RCC 7860 (cell line): ENCODE measurements around the gene STK10.
"Not testable (repeated sequence)": the region's sequence is repeated elsewhere in the genome, so short reads cannot be mapped to it uniquely, and the experiment has no call there.

Source experiments
- DNase-seq: peaks from one replicate; pipeline ENCODE4 v3.0.0-alpha.2; 2015; ENCODE audit warnings: low spot score
- FAIRE-seq: peaks from 2 replicates; lab custom pipeline; 2012; peaks lifted over from hg19 to GRCh38; lab: Jason Lieb, UNC

Gene STK10

DNA sequence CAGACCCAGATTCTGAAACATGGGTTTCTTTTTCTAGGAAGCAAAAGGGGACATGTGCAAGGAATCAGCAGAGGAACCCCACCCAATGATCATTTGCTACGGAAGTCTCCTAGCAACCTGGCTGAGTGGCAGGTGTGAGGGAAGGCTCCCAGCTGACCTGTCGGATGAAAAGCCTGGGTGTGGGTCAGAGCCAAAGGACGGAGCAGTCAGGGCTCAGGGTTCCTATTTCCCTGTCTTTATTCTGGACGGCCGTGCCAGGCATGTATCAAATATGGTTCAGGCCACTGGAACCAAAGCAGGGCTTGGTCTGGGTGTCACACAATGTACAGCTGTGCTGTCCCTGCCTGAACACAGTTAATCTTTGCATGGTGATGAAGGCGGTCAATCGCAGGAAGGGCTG lies 20.1 kb downstream of the STK10 start:
- DNase-seq: no peak
- FAIRE-seq: no peak

GRCh38 chr5:172166030-172166826 lies 21.8 kb downstream of the STK10 start:
- DNase-seq: no peak
- FAIRE-seq: no peak

DNA sequence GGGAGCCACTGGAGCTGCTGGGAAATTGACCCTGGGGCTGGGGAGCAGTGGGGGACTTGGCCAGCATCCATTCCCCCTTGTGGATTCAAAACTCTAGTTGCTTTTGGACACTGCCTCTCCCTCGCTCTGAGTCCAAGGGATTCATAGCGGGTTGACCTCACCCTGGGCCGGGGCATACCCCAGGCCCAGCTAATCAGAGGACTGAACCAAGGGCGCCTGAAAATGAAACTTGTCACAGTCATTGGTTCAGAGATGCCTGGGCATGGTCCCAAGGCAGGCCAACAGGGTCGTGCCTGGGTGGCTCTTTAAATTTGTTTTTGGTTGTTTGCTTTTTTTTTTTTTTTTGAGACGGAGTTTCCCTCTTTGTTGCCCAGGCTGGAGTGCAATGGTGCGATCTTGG lies 22.6 kb downstream of the STK10 start:
- no peak for FAIRE-seq
- DNase-seq: no peak

DNA sequence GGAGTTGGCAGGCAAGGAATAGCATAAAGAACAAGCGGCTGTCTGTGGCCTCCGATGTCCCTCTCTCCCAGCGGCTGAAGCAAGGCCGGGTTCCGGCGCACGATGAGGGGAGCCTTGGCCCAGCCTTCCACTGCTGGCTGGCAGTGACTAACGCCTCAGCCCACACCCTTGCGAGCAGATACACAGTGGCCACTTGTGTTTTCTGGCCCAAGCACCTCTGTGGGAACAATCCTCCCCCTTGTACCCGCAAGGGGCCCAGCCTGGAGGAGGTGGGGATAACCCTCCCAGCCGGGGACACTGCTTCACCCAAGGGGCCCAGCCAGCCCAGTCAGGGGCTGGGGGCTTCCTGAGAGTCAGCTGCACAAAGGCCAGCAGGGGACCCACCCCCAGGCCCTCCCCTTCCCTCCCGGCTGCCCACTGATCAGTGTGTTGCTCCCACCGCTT lies 23.2 kb downstream of the STK10 start:
- FAIRE-seq: no peak

GRCh38 chr5:172163346-172163745 lies 24.7 kb downstream of the STK10 start:
- DNase-seq: no peak
- FAIRE-seq: no peak

More for the DNA sequence above, 23.2 kb downstream of the STK10 start:
- DNase-seq: no peak

GRCh38 chr5:172162987-172163343 lies 25.1 kb downstream of the STK10 start:
- FAIRE-seq (no peak), DNase-seq (no peak)

DNA sequence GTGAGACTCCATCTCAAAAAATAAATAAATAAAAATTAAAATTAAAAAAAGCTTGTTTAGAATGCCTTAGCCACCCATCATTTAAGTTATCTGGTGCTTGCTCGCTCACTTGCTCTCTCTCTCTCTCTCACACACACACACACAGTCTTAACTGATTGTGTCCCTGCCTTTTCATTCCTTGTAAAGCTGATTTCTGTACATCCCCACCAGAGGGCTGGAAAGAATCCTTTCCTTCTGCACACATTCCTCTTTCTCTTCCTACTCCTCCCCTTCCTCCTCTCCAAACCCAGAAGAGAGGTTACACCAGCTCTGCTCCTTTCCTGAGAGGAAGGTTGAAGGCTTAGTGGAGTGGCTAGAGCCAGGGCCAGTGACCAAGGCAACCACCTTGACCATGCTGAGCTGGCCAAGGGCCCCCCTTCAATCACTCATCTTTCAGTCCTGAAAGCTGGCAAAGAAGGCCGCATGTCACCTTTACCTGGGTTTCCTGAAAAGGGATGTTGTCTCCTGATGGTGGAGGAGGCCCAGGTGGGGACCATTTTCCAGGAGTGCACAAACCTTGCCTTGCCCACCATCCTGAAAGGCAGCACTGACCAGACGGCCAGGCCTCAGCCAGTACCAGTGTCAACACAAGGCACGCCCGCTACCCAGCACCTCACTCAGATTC lies 25.6 kb downstream of the STK10 start:
- DNase-seq (no peak), FAIRE-seq (no peak)

DNA sequence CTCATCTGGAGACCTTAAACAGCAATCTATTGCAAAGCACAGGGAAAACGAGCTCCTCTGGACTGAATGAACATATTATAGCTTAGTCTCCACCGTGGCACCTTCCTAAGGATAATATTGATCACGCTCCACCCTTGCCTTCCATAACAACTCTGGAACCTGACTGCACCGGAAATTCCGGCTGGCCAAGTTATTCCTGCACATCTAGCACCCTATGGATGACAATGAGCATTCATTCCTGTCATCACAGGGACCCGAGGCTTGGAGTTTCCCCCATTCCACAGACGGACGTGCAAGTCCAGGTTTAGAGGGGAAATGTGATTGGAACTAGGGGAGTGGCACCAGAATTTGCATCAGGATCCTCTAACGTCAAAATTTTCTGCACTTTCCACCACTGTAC lies 27.5 kb downstream of the STK10 start:
- no peak for FAIRE-seq
- no peak for DNase-seq

DNA sequence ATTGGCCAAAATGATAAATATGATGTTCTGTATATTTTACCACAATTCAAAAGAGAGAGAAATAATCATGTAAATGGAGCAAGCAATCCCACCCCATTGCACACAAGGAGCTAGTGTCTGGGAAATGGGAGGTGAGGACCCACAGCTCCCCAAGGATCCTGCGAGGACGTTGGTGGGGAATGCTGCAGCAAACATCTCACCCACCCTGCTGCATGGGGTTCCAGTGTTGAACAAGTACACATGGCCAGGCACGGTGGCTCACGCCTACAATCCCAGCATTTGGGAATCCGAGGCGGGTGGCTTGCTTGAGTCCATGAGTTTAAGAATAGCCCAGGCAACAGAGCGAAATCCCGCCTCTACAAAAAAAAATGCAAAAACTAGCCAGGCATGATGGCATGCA lies 29.0 kb downstream of the STK10 start:
- DNase-seq: no peak
- no peak for FAIRE-seq

GRCh38 chr5:172156541-172156994 lies 31.5 kb downstream of the STK10 start:
- no peak for DNase-seq
- no peak for FAIRE-seq

DNA sequence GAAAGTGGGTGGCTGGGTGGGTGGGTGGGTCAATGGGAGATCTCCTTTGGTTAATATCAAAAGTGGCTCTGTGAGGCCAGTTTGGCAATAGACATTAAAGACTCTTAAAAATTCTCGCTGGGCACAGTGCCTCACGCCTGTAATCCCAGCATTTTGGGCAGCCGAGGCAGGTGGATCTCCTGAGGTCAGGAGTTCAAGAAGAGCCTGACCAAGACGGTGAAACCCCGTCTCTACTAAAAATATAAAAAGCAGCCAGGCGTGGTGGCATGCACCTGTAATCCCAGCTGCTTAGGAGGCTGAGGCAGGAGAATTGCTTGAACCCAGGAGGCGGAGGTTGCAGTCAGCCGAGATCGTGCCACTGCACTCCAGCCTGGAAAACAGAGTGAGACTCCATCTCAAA lies 32.9 kb downstream of the STK10 start:
- not testable (repeated sequence) for FAIRE-seq, DNase-seq

DNA sequence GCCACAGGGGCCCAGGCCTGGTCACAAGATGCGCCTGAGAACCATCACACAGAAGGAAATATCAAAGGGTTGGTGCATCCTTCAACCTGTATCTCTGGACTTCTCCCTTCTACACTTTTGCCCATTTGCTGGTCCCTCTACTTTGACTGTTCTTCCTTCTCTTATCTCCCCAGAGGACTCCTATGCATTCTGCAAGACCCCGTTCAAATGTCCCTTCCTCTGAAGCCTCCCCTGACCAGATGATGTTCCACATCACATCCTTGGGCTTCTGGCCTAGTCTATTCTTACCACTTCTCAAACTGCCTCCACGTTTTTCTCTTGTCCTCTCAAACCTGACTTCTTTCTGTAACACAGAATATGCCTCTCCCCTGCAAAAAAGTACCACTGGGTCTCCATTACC lies 34.3 kb downstream of the STK10 start:
- DNase-seq: no peak
- no peak for FAIRE-seq

- DNase-seq (no peak), FAIRE-seq (no peak)
Measured at GRCh38 chr5:172151661-172152210, 36.3 kb downstream of the STK10 start.

DNA sequence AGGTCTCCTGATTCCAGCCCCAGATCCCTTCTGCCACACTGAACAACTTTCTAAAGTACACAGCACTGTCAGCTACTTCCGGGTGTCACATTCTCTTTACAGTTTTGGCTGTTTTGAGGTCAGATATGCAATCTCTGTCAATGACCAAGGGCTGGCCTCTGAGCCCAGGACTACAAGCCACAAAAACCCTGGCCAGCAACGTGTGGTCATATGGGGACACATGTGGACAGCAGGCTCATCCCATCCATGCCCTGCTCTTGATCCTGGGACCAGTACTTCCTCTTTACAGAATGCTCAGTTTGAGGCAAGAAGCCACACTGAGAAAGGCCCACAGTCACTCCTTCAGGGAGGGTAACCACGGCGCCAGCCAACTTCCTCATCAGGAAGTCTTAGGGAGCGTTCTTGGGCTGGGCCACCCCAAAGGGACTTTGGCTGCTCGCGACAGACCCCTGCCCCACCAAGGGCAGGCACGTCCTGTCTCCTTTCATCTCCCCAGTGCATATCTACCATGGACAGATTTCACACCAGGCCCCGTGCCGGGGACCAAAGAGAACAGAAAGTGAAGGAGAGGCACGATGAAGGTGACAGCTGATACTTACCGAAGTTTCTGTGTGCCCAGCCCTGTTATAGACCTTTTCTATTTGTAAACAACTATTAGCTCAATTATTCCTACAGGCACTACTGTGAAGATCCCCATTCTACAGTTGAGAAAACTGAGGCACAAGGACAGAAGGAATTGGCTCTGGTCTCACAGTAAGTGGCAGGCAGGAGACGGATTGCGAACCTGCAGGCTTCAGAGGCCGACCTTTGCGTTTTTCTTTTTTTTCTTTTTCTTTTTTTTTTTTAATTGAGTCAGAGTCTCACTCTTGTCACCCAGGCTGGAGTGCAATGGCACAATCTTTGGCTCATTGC lies 37.3 kb downstream of the STK10 start:
- no peak for DNase-seq

DNA sequence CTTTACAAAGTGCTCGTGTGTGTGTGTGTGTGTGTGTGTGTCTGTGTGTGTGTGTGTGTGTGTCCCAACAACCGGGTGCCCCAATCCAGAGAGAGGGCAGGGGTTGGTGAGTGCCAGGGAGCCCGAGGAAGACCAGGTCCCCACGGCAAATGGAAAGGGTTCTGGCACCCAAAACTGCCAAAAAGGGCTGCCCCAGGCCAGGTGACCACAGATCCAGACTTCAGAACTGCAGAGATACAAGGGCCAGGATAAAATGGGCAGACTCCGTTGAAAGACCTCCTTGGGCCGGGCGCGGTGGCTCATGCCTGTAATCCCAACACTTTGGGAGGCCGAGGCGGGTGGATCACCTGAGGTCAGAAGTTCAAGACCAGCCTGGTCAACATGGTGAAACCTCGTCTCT lies 38.5 kb downstream of the STK10 start:
- not testable (repeated sequence) for FAIRE-seq, DNase-seq

More for the DNA sequence above, 37.3 kb downstream of the STK10 start:
- FAIRE-seq: no peak

GRCh38 chr5:172149073-172149472 lies 39.0 kb downstream of the STK10 start:
- FAIRE-seq (no peak), DNase-seq (no peak)

DNA sequence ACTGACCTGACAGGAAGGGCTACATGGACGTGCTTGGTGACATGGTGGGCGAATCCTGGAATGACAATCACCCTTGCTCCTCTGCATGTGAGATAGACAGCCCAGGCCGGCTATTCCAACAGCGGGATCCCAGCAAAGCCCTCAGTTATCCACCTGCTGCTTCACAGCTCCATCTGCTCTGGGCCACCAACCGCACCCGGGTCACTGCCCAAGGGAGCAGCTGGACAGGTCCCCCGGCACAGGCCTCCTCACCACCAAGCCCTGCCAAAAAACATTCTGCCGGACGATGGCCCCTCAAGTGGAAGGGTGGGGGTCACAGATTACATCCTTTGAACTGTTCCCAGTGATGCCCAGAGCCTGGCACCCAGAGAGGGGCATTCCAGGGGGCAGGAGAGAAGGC lies 39.6 kb downstream of the STK10 start:
- DNase-seq (no peak), FAIRE-seq (no peak)

- FAIRE-seq (no peak), DNase-seq (no peak)
Measured at GRCh38 chr5:172147857-172148256, 40.2 kb downstream of the STK10 start.

DNA sequence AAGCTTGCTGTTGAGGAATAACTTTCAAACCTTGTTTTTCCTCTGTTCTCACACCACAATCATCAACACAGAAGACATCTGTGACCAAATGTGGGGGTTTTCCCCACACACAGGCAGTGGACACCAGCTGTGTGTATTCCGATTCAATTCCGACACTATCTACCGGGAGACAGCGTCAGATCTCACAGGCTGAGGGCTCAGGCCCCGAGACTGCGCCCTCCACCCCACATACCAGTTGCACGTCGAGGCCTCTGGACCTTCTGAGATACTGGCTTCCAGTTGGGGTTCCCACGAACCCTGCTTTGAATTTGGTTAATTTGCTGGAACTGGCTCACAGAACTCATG lies 41.3 kb downstream of the STK10 start:
- DNase-seq (no peak), FAIRE-seq (no peak)

GRCh38 chr5:172145870-172146747 lies 41.9 kb downstream of the STK10 start:
- FAIRE-seq (no peak), DNase-seq (peak; percentile 8)
